ENCODE data around the gene UMAD1.

- TF ChIP-seq CTCF (IDR thresholded peaks at IDR 0.05; ENCODE audit: insufficient read depth, low read length) = no peak
- TF ChIP-seq, protein P1, sequence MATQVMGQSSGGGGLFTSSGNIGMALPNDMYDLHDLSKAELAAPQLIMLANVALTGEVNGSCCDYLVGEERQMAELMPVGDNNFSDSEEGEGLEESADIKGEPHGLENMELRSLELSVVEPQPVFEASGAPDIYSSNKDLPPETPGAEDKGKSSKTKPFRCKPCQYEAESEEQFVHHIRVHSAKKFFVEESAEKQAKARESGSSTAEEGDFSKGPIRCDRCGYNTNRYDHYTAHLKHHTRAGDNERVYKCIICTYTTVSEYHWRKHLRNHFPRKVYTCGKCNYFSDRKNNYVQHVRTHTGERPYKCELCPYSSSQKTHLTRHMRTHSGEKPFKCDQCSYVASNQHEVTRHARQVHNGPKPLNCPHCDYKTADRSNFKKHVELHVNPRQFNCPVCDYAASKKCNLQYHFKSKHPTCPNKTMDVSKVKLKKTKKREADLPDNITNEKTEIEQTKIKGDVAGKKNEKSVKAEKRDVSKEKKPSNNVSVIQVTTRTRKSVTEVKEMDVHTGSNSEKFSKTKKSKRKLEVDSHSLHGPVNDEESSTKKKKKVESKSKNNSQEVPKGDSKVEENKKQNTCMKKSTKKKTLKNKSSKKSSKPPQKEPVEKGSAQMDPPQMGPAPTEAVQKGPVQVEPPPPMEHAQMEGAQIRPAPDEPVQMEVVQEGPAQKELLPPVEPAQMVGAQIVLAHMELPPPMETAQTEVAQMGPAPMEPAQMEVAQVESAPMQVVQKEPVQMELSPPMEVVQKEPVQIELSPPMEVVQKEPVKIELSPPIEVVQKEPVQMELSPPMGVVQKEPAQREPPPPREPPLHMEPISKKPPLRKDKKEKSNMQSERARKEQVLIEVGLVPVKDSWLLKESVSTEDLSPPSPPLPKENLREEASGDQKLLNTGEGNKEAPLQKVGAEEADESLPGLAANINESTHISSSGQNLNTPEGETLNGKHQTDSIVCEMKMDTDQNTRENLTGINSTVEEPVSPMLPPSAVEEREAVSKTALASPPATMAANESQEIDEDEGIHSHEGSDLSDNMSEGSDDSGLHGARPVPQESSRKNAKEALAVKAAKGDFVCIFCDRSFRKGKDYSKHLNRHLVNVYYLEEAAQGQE (IDR thresholded peaks at IDR 0.05; ENCODE audit: insufficient replicate concordance, low read depth) = no peak
- TF ChIP-seq POLR2AphosphoS5 (IDR thresholded peaks at IDR 0.05; ENCODE audit: low read depth) = no peak
Observed at GRCh38 chr7:7843972-7844371, 203.4 kb downstream of the UMAD1 start.

Measured in HL-60 (cell line).